ENCODE data around the gene EME1. TPM values are rescaled to one million over a fixed set of nuclear protein-coding genes. Genes with fewer than 3 reads are reported as not detected.

The EME1 gene
- total RNA-seq, 1 donor from 2014 or later = 1.8 TPM

GRCh38 chr17:50429793-50430192, 56.8 kb downstream of the EME1 start:
- intact Hi-C loops (cut with DNase I) = no loop called here
- DNase-seq (no peak), ATAC-seq (no peak)
- Histone ChIP-seq H3K9me3 (no peaks in the 10 kb centered on the region), H3K36me3 (no peaks in the 10 kb centered on the region), H3K4me3 (no peak overlapping the region), H3K4me1 (peaks cover 47% of the 10 kb centered on the region), H3K27ac (no peak overlapping the region), H3K27me3 (ENCODE audit: low read depth) (no peaks in the 10 kb centered on the region)
- no peak for TF ChIP-seq CTCF (IDR thresholded peaks at IDR 0.05)

Other genes starting within 250 kb of the EME1 start
- gene SAMD14, start 243.1 kb upstream of the EME1 start, total RNA-seq = 9.2 TPM
- 92.6 TPM for gene PPP1R9B, start 222.6 kb upstream of the EME1 start, total RNA-seq
- gene SGCA, start 207.2 kb upstream of the EME1 start, total RNA-seq = 9.1 TPM
- 142 TPM for gene COL1A1, start 171.6 kb upstream of the EME1 start, total RNA-seq
- 9.2 TPM for gene TMEM92, start 98.8 kb upstream of the EME1 start, total RNA-seq
- 19.3 TPM for gene XYLT2, start 27.1 kb upstream of the EME1 start, total RNA-seq
- gene MRPL27, start within 50 bp of the EME1 start, total RNA-seq = 43.9 TPM
- 55.5 TPM for gene LRRC59, start 24.3 kb downstream of the EME1 start, total RNA-seq
- 70.4 TPM for gene ACSF2, start 53.0 kb downstream of the EME1 start, total RNA-seq
- gene CHAD, start 95.7 kb downstream of the EME1 start, total RNA-seq = not detected
- 29.2 TPM for gene RSAD1, start 105.6 kb downstream of the EME1 start, total RNA-seq
- 3.8 TPM for gene MYCBPAP, start 135.2 kb downstream of the EME1 start, total RNA-seq
- gene EPN3, start 159.5 kb downstream of the EME1 start, total RNA-seq = 1.5 TPM
- gene SPATA20, start 173.9 kb downstream of the EME1 start, total RNA-seq = 29.7 TPM
- 0.21 TPM for gene CACNA1G, start 187.5 kb downstream of the EME1 start, total RNA-seq